CD14-positive monocyte (primary cell): ENCODE data around the gene RUFY4. TPM values are rescaled to one million over a fixed set of nuclear protein-coding genes. Genes with fewer than 3 reads are reported as not detected.

Experiments
- DNase-seq, 3 donors: peaks; one replicate each; pipeline ENCODE4 v3.0.0-alpha.2; 2011 to 2022
- H2AFZ ChIP-seq: 2 replicates; pipeline ENCODE4 v1.6.0; 2012; ENCODE audit warnings: mild to moderate bottlenecking, low read depth, low read length, inconsistent platforms; ENCODE audit not compliant: insufficient read depth, poor library complexity, severe bottlenecking
- H3K27ac ChIP-seq, 2 donors: 1 replicate in 1 of 2; 2 replicates in 1 of 2; pipeline ENCODE4 v1.5.1; 2012 to 2013; ENCODE audit warnings: low read length in 2 of 2, control low read depth in 1 of 2, inconsistent platforms in 1 of 2, low read depth in 1 of 2, mild to moderate bottlenecking in 1 of 2
- H3K27me3 ChIP-seq, 2 donors: one replicate each; pipeline versions ENCODE4 v1.6.0 to v1.6.1; 2011 to 2013; ENCODE audit warnings: low read length in 2 of 2; ENCODE audit not compliant: control insufficient read depth in 2 of 2, insufficient read depth in 2 of 2
- H3K36me3 ChIP-seq, 2 donors: replicated peaks in 1 of 2; 1 replicate in 1 of 2; 2 replicates in 1 of 2; pipeline versions ENCODE4 v1.5.1 to v1.6.1; 2012 to 2013; ENCODE audit warnings: low read length in 2 of 2, control low read depth in 1 of 2, inconsistent platforms in 1 of 2, mild to moderate bottlenecking in 1 of 2; ENCODE audit not compliant: insufficient read depth in 2 of 2, control insufficient read depth in 1 of 2
- H3K4me1 ChIP-seq, 2 donors: 1 replicate in 1 of 2; 2 replicates in 1 of 2; pipeline versions ENCODE4 v1.5.1 to v1.6.1; 2012 to 2013; ENCODE audit warnings: low read length in 2 of 2, control low read depth in 1 of 2, inconsistent platforms in 1 of 2, mild to moderate bottlenecking in 1 of 2, moderate library complexity in 1 of 2; ENCODE audit not compliant: insufficient read depth in 2 of 2, control insufficient read depth in 1 of 2
- H3K4me2 ChIP-seq: replicated peaks from 2 replicates; pipeline ENCODE3; 2012; ENCODE audit warnings: low read length, moderate library complexity, mild to moderate bottlenecking; ENCODE audit not compliant: poor library complexity, severe bottlenecking; ENCODE audit errors: extremely low read depth
- H3K4me3 ChIP-seq, 3 experiments: fragments of 200-600 bp in 1 of 3; sonication (generic) in 1 of 3; replicated peaks in 1 of 3; 1 replicate in 2 of 3; 2 replicates in 1 of 3; pipeline ENCODE4 v1.5.1; 2011 to 2013; ENCODE audit warnings: low read length in 3 of 3, mild to moderate bottlenecking in 3 of 3, control low read depth in 2 of 3, low read depth in 2 of 3, inconsistent platforms in 1 of 3, moderate library complexity in 1 of 3
- H3K79me2 ChIP-seq: 2 replicates; pipeline ENCODE4 v1.6.0; 2012; ENCODE audit warnings: mild to moderate bottlenecking, control low read depth, inconsistent platforms, low read length, moderate library complexity; ENCODE audit not compliant: insufficient read depth
- H3K9ac ChIP-seq: 2 replicates; pipeline ENCODE4 v1.6.0; 2017; ENCODE audit warnings: low read length, mild to moderate bottlenecking; ENCODE audit not compliant: insufficient read depth, poor library complexity, severe bottlenecking
- H3K9me3 ChIP-seq, 2 donors: replicated peaks in 1 of 2; 1 replicate in 1 of 2; 2 replicates in 1 of 2; pipeline versions ENCODE4 v1.5.1 to v1.6.1; 2012 to 2013; ENCODE audit warnings: low read length in 2 of 2, control low read depth in 1 of 2; ENCODE audit not compliant: control insufficient read depth in 1 of 2, insufficient read depth in 1 of 2
- H4K20me1 ChIP-seq: 2 replicates; pipeline ENCODE4 v1.6.0; 2012; ENCODE audit warnings: mild to moderate bottlenecking, low read length, control low read depth, moderate library complexity; ENCODE audit not compliant: insufficient read depth
- H3K27ac Mint-ChIP-seq, 7 donors: one replicate each; pipeline ENCODE4 v1.8.0; 2020; ENCODE audit warnings: mild to moderate bottlenecking in 7 of 7, mixed read lengths in 7 of 7, moderate library complexity in 6 of 7, inconsistent platforms in 2 of 7
- H3K27me3 Mint-ChIP-seq, 3 donors: one replicate each; pipeline ENCODE4 v1.8.0; 2021 to 2022; ENCODE audit warnings: low read depth in 3 of 3, mild to moderate bottlenecking in 3 of 3, mixed read lengths in 3 of 3, moderate library complexity in 3 of 3, inconsistent platforms in 1 of 3
- H3K36me3 Mint-ChIP-seq, 2 donors: one replicate each; pipeline ENCODE4 v1.8.0; 2020; ENCODE audit warnings: mixed read lengths in 2 of 2, inconsistent platforms in 1 of 2, mild to moderate bottlenecking in 1 of 2
- H3K4me1 Mint-ChIP-seq: one replicate; pipeline ENCODE4 v1.8.0; 2020; ENCODE audit warnings: mild to moderate bottlenecking, mixed read lengths
- H3K4me3 Mint-ChIP-seq, 2 donors: one replicate each; pipeline ENCODE4 v1.8.0; 2020; ENCODE audit warnings: mild to moderate bottlenecking in 2 of 2, mixed read lengths in 2 of 2, moderate library complexity in 1 of 2
- H3K9me3 Mint-ChIP-seq, 7 donors: one replicate each; pipeline ENCODE4 v1.8.0; 2020 to 2022; ENCODE audit warnings: mixed read lengths in 7 of 7, mild to moderate bottlenecking in 6 of 7, moderate library complexity in 6 of 7, inconsistent platforms in 2 of 7
- WGBS: methylation state at CpG from one replicate; pipeline ENCODE4 v1.1.5; 2013; ENCODE audit warnings: missing lambda C conversion rate; ENCODE audit not compliant: insufficient coverage; 5-methylcytosine and 5-hydroxymethylcytosine counted together
- intact Hi-C, 2 donors: fragments of 100-400 bp; cut with micrococcal nuclease; formaldehyde crosslinking; loops; one replicate each; pipeline versions ENCODE4 v1.15.0 to v1.15.1; 2023
- polyA plus RNA-seq, 3 donors: library from polyadenylated mRNA; depleted of rRNA in 1 of 3; unstranded in 2 of 3; stranded (reverse) in 1 of 3; fragments of 300-500 nt in 2 of 3; fragments of >200 nt in 1 of 3; fragmentation: Illumina TruSeq in 2 of 3; gene quantifications; 1 replicate in 2 of 3; 2 replicates in 1 of 3; pipeline ENCODE4 v1.2.3, GENCODE V29; 2012 to 2021
- TF ChIP-seq, protein P1 (sequence below): fragments of 200-600 bp; IDR thresholded peaks from one replicate; pipeline ENCODE4 v1.8.0; 2022; ENCODE audit warnings: antibody characterized with exemption, mild to moderate bottlenecking

The RUFY4 gene
- polyA plus RNA-seq, 3 donors: 0.65 to 26.1 (median 0.68) TPM

DNA sequence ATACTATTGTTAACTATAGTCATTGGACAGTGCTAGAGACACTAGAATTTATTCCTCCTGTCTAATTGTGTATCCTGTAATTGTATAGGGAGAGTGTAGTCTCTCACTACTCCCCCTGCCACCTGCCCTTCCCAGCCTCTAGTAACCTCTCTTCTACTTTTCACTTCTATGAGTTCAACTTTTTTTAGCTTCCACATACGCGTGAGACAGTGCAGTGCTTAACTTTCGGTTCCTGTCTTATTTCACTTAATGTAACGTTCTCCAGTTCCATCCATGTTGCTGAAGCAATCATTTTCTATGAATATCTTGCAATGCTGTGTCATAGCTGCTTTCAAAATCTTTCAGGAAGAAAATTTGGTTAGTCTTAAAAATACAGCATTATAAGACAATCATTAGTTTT lies 22.8 kb upstream of the RUFY4 start:
- Histone ChIP-seq H3K9me3 (peaks cover 0 to 22% of the 10 kb centered on the region in 2 donors), H3K36me3 (no peaks in the 10 kb centered on the region), H4K20me1 (no peaks in the 10 kb centered on the region), H2AFZ (no peak overlapping the region), H3K4me1 (peaks cover 46 to 74% of the 10 kb centered on the region in 2 donors), H3K4me3 (peak overlapping the region in 1 of 3 experiments; percentile 60), H3K4me2 (peak overlapping the region; percentile 62), H3K9ac (peak overlapping the region; percentile 49), H3K27me3 (no peaks in the 10 kb centered on the region), H3K79me2 (peaks cover 22% of the 10 kb centered on the region), H3K27ac (peak overlapping the region; percentile 88)
- intact Hi-C loops: no loop called here
- DNase-seq: peak; percentile 82 to 95 (median 91)
- Mint-ChIP-seq H3K36me3 (peaks cover 12 to 19% of the 10 kb centered on the region in 2 donors), H3K27ac (peak overlapping the region; percentile 89 to 97 (median 96)), H3K4me3 (peak overlapping the region; percentile 28 to 83), H3K9me3 (peaks cover 4 to 21% (median 12%) of the 10 kb centered on the region in 7 donors), H3K4me1 (peaks cover 76% of the 10 kb centered on the region), H3K27me3 (peaks cover 0 to 2% (median 0%) of the 10 kb centered on the region in 3 donors)
- TF ChIP-seq, protein P1, sequence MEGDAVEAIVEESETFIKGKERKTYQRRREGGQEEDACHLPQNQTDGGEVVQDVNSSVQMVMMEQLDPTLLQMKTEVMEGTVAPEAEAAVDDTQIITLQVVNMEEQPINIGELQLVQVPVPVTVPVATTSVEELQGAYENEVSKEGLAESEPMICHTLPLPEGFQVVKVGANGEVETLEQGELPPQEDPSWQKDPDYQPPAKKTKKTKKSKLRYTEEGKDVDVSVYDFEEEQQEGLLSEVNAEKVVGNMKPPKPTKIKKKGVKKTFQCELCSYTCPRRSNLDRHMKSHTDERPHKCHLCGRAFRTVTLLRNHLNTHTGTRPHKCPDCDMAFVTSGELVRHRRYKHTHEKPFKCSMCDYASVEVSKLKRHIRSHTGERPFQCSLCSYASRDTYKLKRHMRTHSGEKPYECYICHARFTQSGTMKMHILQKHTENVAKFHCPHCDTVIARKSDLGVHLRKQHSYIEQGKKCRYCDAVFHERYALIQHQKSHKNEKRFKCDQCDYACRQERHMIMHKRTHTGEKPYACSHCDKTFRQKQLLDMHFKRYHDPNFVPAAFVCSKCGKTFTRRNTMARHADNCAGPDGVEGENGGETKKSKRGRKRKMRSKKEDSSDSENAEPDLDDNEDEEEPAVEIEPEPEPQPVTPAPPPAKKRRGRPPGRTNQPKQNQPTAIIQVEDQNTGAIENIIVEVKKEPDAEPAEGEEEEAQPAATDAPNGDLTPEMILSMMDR: no peak
- WGBS: 0% methylated on average over 2 of the region's 4 CpGs

GRCh38 chr2:218047536-218048225 lies 21.4 kb upstream of the RUFY4 start:
- Histone ChIP-seq H3K27me3 (no peaks in the 10 kb centered on the region), H3K27ac (peak overlapping the region in 1 of 2 donors; percentile 88), H2AFZ (no peak overlapping the region), H3K4me3 (peak overlapping the region in 2 of 3 experiments; percentile 16 to 60), H3K4me2 (peak overlapping the region; percentile 62), H3K36me3 (no peaks in the 10 kb centered on the region), H3K9me3 (peaks cover 0 to 21% of the 10 kb centered on the region in 2 donors), H3K9ac (peak overlapping the region; percentile 6), H3K4me1 (peaks cover 46 to 68% of the 10 kb centered on the region in 2 donors), H4K20me1 (no peaks in the 10 kb centered on the region), H3K79me2 (peaks cover 22% of the 10 kb centered on the region)
- Mint-ChIP-seq H3K27ac (peak overlapping the region; percentile 89 to 97 (median 96)), H3K9me3 (peaks cover 4 to 21% (median 12%) of the 10 kb centered on the region in 7 donors), H3K4me1 (peaks cover 73% of the 10 kb centered on the region), H3K27me3 (peaks cover 0 to 2% (median 0%) of the 10 kb centered on the region in 3 donors), H3K36me3 (peaks cover 8 to 19% of the 10 kb centered on the region in 2 donors), H3K4me3 (peak overlapping the region in 1 of 2 donors; percentile 73)
- 0% methylated on average over 1 of the region's 8 CpGs for WGBS
- peak; percentile 55 to 82 (median 74) for DNase-seq
- TF ChIP-seq, protein P1: no peak
- intact Hi-C loops: no loop called here
